PC-3 (cell line): ENCODE results near the gene PEX6. TPM values are rescaled to one million over a fixed set of nuclear protein-coding genes. Genes with fewer than 3 reads are reported as not detected.

Source experiments
- ATAC-seq: fragments of 200-7000 bp; cut with Tn5 transposase; 2 replicates; pipeline ENCODE4 v1.9.1; 2020; ENCODE audit warnings: mild to moderate bottlenecking, moderate library complexity
- BruUV-seq: library from RNA; stranded (reverse); fragments of 400-500 nt; replicated peaks from 2 replicates; lab custom pipeline; 2021; lab: Mats Ljungman, UMichigan
- CTCF ChIA-PET: fragments of 300-600 bp; sonication (Branson Sonifier 250); formaldehyde crosslinking; loops from one replicate; lab custom pipeline; 2022; ENCODE audit warnings: antibody characterized with exemption; lab: Charles Lee
- POLR2A ChIA-PET: fragments of 300-600 bp; sonication (Branson Sonifier 250); formaldehyde crosslinking; loops from one replicate; lab custom pipeline; 2022; ENCODE audit warnings: antibody characterized with exemption; ENCODE audit not compliant: unreplicated experiment; lab: Charles Lee
- DNase-seq: peaks from one replicate; pipeline ENCODE4 v3.0.0-alpha.2; 2015
- H2AFZ ChIP-seq: fragments of 300-600 bp; sonication (generic); 2 replicates; pipeline ENCODE4 v1.6.0; 2016; ENCODE audit warnings: antibody characterized with exemption, low read length
- H3F3A ChIP-seq: fragments of 300-600 bp; sonication (generic); one replicate; pipeline ENCODE4 v1.6.0; 2017; ENCODE audit warnings: antibody characterized with exemption, low read length, control low read depth, mild to moderate bottlenecking; ENCODE audit not compliant: unreplicated experiment
- H3K27ac ChIP-seq: fragments of 300-600 bp; sonication (generic); 2 replicates; pipeline ENCODE4 v1.5.1; 2016; ENCODE audit warnings: mild to moderate bottlenecking, low read length
- H3K27me3 ChIP-seq: fragments of 300-600 bp; sonication (generic); 2 replicates; pipeline ENCODE4 v1.6.1; 2016; ENCODE audit warnings: low read length, mixed read lengths
- H3K36me3 ChIP-seq: fragments of 300-600 bp; sonication (generic); 2 replicates; pipeline ENCODE4 v1.6.1; 2016; ENCODE audit warnings: low read depth, mixed run types, low read length, mixed read lengths
- H3K4me1 ChIP-seq: fragments of 300-600 bp; sonication (generic); 2 replicates; pipeline ENCODE4 v1.5.1; 2016; ENCODE audit warnings: low read length; ENCODE audit not compliant: insufficient read depth
- H3K4me2 ChIP-seq: fragments of 300-600 bp; sonication (generic); 2 replicates; pipeline ENCODE4 v1.6.0; 2016; ENCODE audit warnings: low read length
- H3K4me3 ChIP-seq: fragments of 300-600 bp; sonication (generic); 2 replicates; pipeline ENCODE4 v1.5.1; 2016; ENCODE audit warnings: mild to moderate bottlenecking, low read length, mixed read lengths
- H3K79me2 ChIP-seq: fragments of 300-600 bp; sonication (generic); 2 replicates; pipeline ENCODE4 v1.6.1; 2017; ENCODE audit warnings: low read length, mixed read lengths
- H3K9ac ChIP-seq: fragments of 300-600 bp; sonication (generic); 2 replicates; pipeline ENCODE4 v1.6.0; 2016; ENCODE audit warnings: mild to moderate bottlenecking, low read length
- H3K9me2 ChIP-seq: fragments of 300-600 bp; sonication (generic); replicated peaks from 2 replicates; pipeline ENCODE4 v1.6.1; 2016; ENCODE audit warnings: mixed run types, low read length, mixed read lengths
- H3K9me3 ChIP-seq: fragments of 300-600 bp; sonication (generic); 2 replicates; pipeline ENCODE4 v1.6.1; 2016; ENCODE audit warnings: low read length, mixed read lengths
- H4K20me1 ChIP-seq: fragments of 300-600 bp; sonication (generic); 2 replicates; pipeline ENCODE4 v1.6.1; 2016; ENCODE audit warnings: low read length, mixed read lengths
- EZH2 ChIP-seq: fragments of 300-600 bp; sonication (generic); IDR thresholded peaks from one replicate; pipeline ENCODE4 v1.6.1; 2017; ENCODE audit warnings: antibody characterized with exemption, mild to moderate bottlenecking, low read length; ENCODE audit not compliant: unreplicated experiment
- EZH2phosphoT487 ChIP-seq: fragments of 300-600 bp; sonication (generic); IDR thresholded peaks from 2 replicates; pipeline ENCODE4 v1.6.1; 2018; ENCODE audit warnings: mild to moderate bottlenecking, antibody characterized with exemption, low read length, borderline replicate concordance
- intact Hi-C: fragments of 100-400 bp; cut with micrococcal nuclease; formaldehyde crosslinking; loops from 2 replicates; pipeline ENCODE4 v1.9.0; 2023
- total RNA-seq: library from RNA; depleted of rRNA; stranded (reverse); fragments of >200 nt; gene quantifications from 2 replicates; pipeline ENCODE4 v1.2.3, GENCODE V29; 2014; rRNA removed
- TF ChIP-seq, protein P1 (sequence below): fragments of 300-600 bp; sonication (generic); conservative IDR thresholded peaks from 2 replicates; pipeline ENCODE4 v1.5.1; 2017; ENCODE audit warnings: antibody characterized with exemption, low read depth, mild to moderate bottlenecking, low read length

The PEX6 gene
- total RNA-seq, 1 experiment from 2014 or later: 35.9 TPM

DNA sequence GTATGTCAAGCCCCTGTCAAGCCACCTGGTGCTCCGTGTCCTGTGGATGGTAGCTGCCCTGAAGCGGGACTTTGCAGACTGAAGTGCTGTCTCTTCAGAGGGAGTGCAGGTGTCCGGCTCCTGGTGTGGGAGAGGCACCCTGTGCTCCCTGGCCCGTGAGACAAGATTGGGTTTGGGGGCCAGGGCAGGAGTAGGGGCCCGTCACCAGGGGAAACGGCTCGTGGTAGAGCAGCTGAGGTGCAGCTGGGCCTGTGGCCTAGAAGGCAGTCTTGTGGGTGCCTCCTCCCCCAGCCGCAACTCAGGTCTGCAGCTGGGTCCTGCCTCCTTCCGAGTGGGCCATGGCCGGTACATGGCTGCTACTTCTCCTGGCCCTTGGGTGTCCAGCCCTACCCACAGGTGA is 63.2 kb downstream of the PEX6 start, which contains the start of gene PTCRA:
Gene PTCRA (plus strand): TSS at position 322 of the 400 bp plus-strand sequence. CDS start 17 bp downstream, at position 339.
- TF ChIP-seq, protein P1, sequence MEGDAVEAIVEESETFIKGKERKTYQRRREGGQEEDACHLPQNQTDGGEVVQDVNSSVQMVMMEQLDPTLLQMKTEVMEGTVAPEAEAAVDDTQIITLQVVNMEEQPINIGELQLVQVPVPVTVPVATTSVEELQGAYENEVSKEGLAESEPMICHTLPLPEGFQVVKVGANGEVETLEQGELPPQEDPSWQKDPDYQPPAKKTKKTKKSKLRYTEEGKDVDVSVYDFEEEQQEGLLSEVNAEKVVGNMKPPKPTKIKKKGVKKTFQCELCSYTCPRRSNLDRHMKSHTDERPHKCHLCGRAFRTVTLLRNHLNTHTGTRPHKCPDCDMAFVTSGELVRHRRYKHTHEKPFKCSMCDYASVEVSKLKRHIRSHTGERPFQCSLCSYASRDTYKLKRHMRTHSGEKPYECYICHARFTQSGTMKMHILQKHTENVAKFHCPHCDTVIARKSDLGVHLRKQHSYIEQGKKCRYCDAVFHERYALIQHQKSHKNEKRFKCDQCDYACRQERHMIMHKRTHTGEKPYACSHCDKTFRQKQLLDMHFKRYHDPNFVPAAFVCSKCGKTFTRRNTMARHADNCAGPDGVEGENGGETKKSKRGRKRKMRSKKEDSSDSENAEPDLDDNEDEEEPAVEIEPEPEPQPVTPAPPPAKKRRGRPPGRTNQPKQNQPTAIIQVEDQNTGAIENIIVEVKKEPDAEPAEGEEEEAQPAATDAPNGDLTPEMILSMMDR: no peak
- TF ChIP-seq EZH2phosphoT487: no peak
- TF ChIP-seq EZH2: no peak
- peaks cover 4% of the 10 kb centered on the region; the same call in 1 of the 2 replicates for H3K4me1 ChIP-seq
- no peaks in the 10 kb centered on the region for H3F3A ChIP-seq
- no peaks in the 10 kb centered on the region for H3K27me3 ChIP-seq
- H4K20me1 ChIP-seq: no peaks in the 10 kb centered on the region
- no peaks in the 10 kb centered on the region for H3K79me2 ChIP-seq
- no peak within 1 kb of the TSS for H3K4me3 ChIP-seq
- no peak within 1 kb of the TSS for H3K9ac ChIP-seq
- no TSS peak for BruUV-seq
- no peak within 1 kb of the TSS for H3K4me2 ChIP-seq
- H3K36me3 ChIP-seq: no peaks in the 10 kb centered on the region
- POLR2A ChIA-PET: no interaction called here
- no peak for DNase-seq
- CTCF ChIA-PET: no interaction called here
- no peak within 1 kb of the TSS for H3K27ac ChIP-seq
- no peak for ATAC-seq
- intact Hi-C loops: no loop called here
- H2AFZ ChIP-seq: no peak within 1 kb of the TSS
- no peaks in the 10 kb centered on the region for H3K9me2 ChIP-seq
- no peaks in the 10 kb centered on the region for H3K9me3 ChIP-seq

DNA sequence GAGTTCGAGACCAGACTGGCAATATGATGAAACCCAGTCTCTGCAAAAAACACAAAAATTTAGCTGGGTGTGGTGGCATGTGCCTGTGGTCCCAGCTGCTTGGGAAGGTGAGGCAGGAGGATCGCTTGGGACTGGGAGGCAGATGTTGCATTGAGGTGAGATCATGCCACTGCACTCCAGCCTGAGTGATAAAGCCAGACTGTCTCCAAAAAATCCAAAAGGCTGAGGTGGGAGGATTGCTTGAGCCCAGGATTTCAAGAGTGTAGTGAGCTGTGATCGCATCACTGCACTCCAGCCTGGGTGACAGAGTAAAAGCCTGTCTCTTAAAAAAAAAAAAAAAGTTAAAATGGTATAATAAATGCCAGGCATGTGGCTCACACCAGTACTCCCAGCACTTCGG is 64.4 kb downstream of the PEX6 start:
- no peaks in the 10 kb centered on the region for H3F3A ChIP-seq
- ChIA-PET CTCF (interaction anchor here (0.6 kb wide), 1 partner anchor 26 kb away, joined by 11 read pairs; no protein-coding TSS in a partner anchor), POLR2A (interaction anchor here (0.7 kb wide), 1 partner anchor 773 kb away, joined by 3 read pairs; the partner anchor contains the start of gene MRPS18A)
- DNase-seq (no peak), ATAC-seq (no peak)
- no peak overlapping the region for H2AFZ ChIP-seq
- no peak overlapping the region for H3K4me2 ChIP-seq
- no peaks in the 10 kb centered on the region for H3K79me2 ChIP-seq
- H3K9me3 ChIP-seq: no peaks in the 10 kb centered on the region
- no peak for TF ChIP-seq EZH2
- TF ChIP-seq, protein P1: no peak
- TF ChIP-seq EZH2phosphoT487: no peak
- no peaks in the 10 kb centered on the region for H4K20me1 ChIP-seq
- no peak overlapping the region for H3K4me3 ChIP-seq
- H3K27ac ChIP-seq: no peak overlapping the region
- H3K36me3 ChIP-seq: no peaks in the 10 kb centered on the region
- H3K27me3 ChIP-seq: no peaks in the 10 kb centered on the region
- H3K9me2 ChIP-seq: no peaks in the 10 kb centered on the region
- no peaks in the 10 kb centered on the region for H3K4me1 ChIP-seq
- intact Hi-C loops: no loop called here
- no peak overlapping the region for H3K9ac ChIP-seq
- no TSS peak for BruUV-seq

Other genes with a start within 250 kb of the PEX6 start
- gene TBCC, start 233.1 kb downstream of the PEX6 start, total RNA-seq: 32.3 and 36.5 TPM in 2 replicates
- 3.3 and 3.5 TPM in 2 replicates for gene BICRAL, start 197.1 kb downstream of the PEX6 start, total RNA-seq
- gene RPL7L1, start 99.6 kb downstream of the PEX6 start, total RNA-seq: 87.6 and 99.5 TPM in 2 replicates
- not detected in 2 replicates for gene PTCRA, start 63.1 kb downstream of the PEX6 start, total RNA-seq
- gene CNPY3, start 49.7 kb downstream of the PEX6 start, total RNA-seq: 37.5 and 42.2 TPM in 2 replicates
- 0.47 and 1.2 TPM in 2 replicates for gene GNMT, start 18.4 kb downstream of the PEX6 start, total RNA-seq
- 54.1 and 55.6 TPM in 2 replicates for gene PPP2R5D, start 5.4 kb upstream of the PEX6 start, total RNA-seq
- 131 and 146 TPM in 2 replicates for gene MEA1, start 34.8 kb upstream of the PEX6 start, total RNA-seq
- 68.9 and 76.0 TPM in 2 replicates for gene KLHDC3, start 35.1 kb upstream of the PEX6 start, total RNA-seq
- gene RRP36, start 42.4 kb upstream of the PEX6 start, total RNA-seq: 120 and 133 TPM in 2 replicates
- gene CUL7, start 74.7 kb upstream of the PEX6 start, total RNA-seq: 17.5 and 18.6 TPM in 2 replicates
- gene MRPL2, start 80.3 kb upstream of the PEX6 start, total RNA-seq: 59.8 and 63.9 TPM in 2 replicates
- gene KLC4, start 80.5 kb upstream of the PEX6 start, total RNA-seq: 17.5 and 18.5 TPM in 2 replicates
- 48.1 and 69.1 TPM in 2 replicates for gene PTK7, start 97.1 kb upstream of the PEX6 start, total RNA-seq
- gene SRF, start 192.1 kb upstream of the PEX6 start, total RNA-seq: 35.0 and 44.3 TPM in 2 replicates
- 30.4 and 43.8 TPM in 2 replicates for gene CUL9, start 203.0 kb upstream of the PEX6 start, total RNA-seq